Transverse colon (tissue), 4 donors: ENCODE data around the gene RGS7. TPM values are rescaled to one million over a fixed set of nuclear protein-coding genes. Genes with fewer than 3 reads are reported as not detected.

Experiments used
- DNase-seq: peaks from one replicate; pipeline ENCODE4 v3.0.0-alpha.2; 2019
- H3K27ac ChIP-seq, 4 donors: fragments of 200-600 bp; sonication (generic); 2 replicates each; pipeline ENCODE4 v1.5.1; 2016 to 2018; ENCODE audit warnings: inconsistent platforms in 4 of 4
- H3K27me3 ChIP-seq: fragments of 200-600 bp; sonication (generic); 2 replicates; pipeline ENCODE4 v1.5.1; 2017; ENCODE audit warnings: inconsistent platforms
- H3K36me3 ChIP-seq, 4 donors: fragments of 200-600 bp; sonication (generic); 2 replicates each; pipeline ENCODE4 v1.5.1; 2017 to 2019; ENCODE audit warnings: inconsistent platforms in 4 of 4
- H3K4me1 ChIP-seq, 4 donors: fragments of 200-600 bp; sonication (generic); 2 replicates each; pipeline ENCODE4 v1.5.1; 2017 to 2020; ENCODE audit warnings: inconsistent platforms in 4 of 4
- H3K4me3 ChIP-seq, 4 donors: fragments of 200-600 bp; sonication (generic); 1 replicate in 1 of 4; 2 replicates in 3 of 4; pipeline versions ENCODE4 v1.5.1 to v1.6.1; 2017 to 2019; ENCODE audit warnings: inconsistent platforms in 4 of 4
- H3K9me3 ChIP-seq, 2 donors: fragments of 200-600 bp; sonication (generic); 2 replicates each; pipeline ENCODE4 v1.5.1; 2017 to 2019; ENCODE audit warnings: inconsistent platforms in 2 of 2
- CTCF ChIP-seq, 5 experiments: fragments of 200-600 bp in 3 of 5; fragments of 450-650 bp in 2 of 5; sonication (generic) in 3 of 5; IDR thresholded peaks; 1 replicate in 2 of 5; 2 replicates in 3 of 5; pipeline ENCODE4 v1.5.1; 2016 to 2017; ENCODE audit warnings: antibody characterized with exemption in 5 of 5, inconsistent platforms in 3 of 5, mild to moderate bottlenecking in 2 of 5, moderate library complexity in 1 of 5
- EP300 ChIP-seq: sonication (generic); formaldehyde crosslinking; IDR thresholded peaks from one replicate; pipeline ENCODE4 v1.6.1; 2017; ENCODE audit warnings: antibody characterized with exemption, low read depth
- POLR2A ChIP-seq: fragments of 450-650 bp; IDR thresholded peaks from one replicate; pipeline ENCODE4 v1.6.1; 2016; ENCODE audit warnings: antibody characterized with exemption, mild to moderate bottlenecking, moderate library complexity
- POLR2AphosphoS5 ChIP-seq, 3 donors: sonication (generic); formaldehyde crosslinking; IDR thresholded peaks; one replicate each; pipeline ENCODE4 v1.6.1; 2016; ENCODE audit warnings: antibody characterized with exemption in 3 of 3
- WGBS, 2 donors: methylation state at CpG; one replicate each; pipeline ENCODE4 v1.1.5; 2018; ENCODE audit warnings: low coverage in 1 of 2; 5-methylcytosine and 5-hydroxymethylcytosine counted together
- in situ Hi-C, 4 donors: fragments of 200-750 bp; cut with MboI; loops; one replicate each; pipeline versions ENCODE4 v1.15.0 to v1.15.1; 2017; ENCODE audit warnings: low sequenced_read_pairs in 3 of 4, low pct_ligation_motif_present in 1 of 4, low pct_unique_long_range_greater_than_20kb in 1 of 4
- intact Hi-C: fragments of 100-400 bp; cut with DNase I; formaldehyde crosslinking; loops from one replicate; pipeline ENCODE4 v1.15.1; 2023; ENCODE audit warnings: low total_unique reads
- total RNA-seq, 4 donors: library from RNA; depleted of rRNA; stranded (reverse); fragments of >200 nt; gene quantifications; one replicate each; pipeline ENCODE4 v1.1.0, GENCODE V29; 2016

RGS7 gene
- total RNA-seq, 4 donors from 2014 or later = 1.5 to 2.0 TPM; not detected in 2

GRCh38 chr1:241061062-241061461 lies 295.9 kb downstream of the RGS7 start:
- H3K9me3 ChIP-seq = no peaks in the 10 kb centered on the region
- intact Hi-C loops (no loop called here), in situ Hi-C loops (no loop called here)
- no peaks in the 10 kb centered on the region for H3K36me3 ChIP-seq
- WGBS, 2 donors = 82 to 83% methylated on average over 3 of the region's 3 CpGs
- H3K27ac ChIP-seq = no peak overlapping the region
- no peak for DNase-seq
- H3K4me3 ChIP-seq = no peak overlapping the region
- no peaks in the 10 kb centered on the region for H3K27me3 ChIP-seq
- H3K4me1 ChIP-seq = no peaks in the 10 kb centered on the region
- no peak for TF ChIP-seq POLR2A
- TF ChIP-seq EP300 = no peak
- no peak for TF ChIP-seq POLR2AphosphoS5 (IDR thresholded peaks at IDR 0.05)
- no peak for TF ChIP-seq CTCF (IDR thresholded peaks at IDR 0.05)

- intact Hi-C loops = no loop called here
These were observed 308.4 kb downstream of the RGS7 start for GRCh38 chr1:241048622-241049021.

GRCh38 chr1:241045659-241046058 lies 311.3 kb downstream of the RGS7 start:
- 70 to 85% methylated on average over 2 of the region's 2 CpGs for WGBS, 2 donors
- no peaks in the 10 kb centered on the region for H3K36me3 ChIP-seq
- no peak overlapping the region for H3K4me3 ChIP-seq
- no peaks in the 10 kb centered on the region for H3K4me1 ChIP-seq
- H3K9me3 ChIP-seq = no peaks in the 10 kb centered on the region
- no peak for TF ChIP-seq POLR2AphosphoS5 (IDR thresholded peaks at IDR 0.05)
- TF ChIP-seq POLR2A = no peak
- TF ChIP-seq EP300 = no peak
- TF ChIP-seq CTCF (IDR thresholded peaks at IDR 0.05) = no peak
- DNase-seq = no peak
- intact Hi-C loops (no loop called here), in situ Hi-C loops (no loop called here)
- H3K27me3 ChIP-seq = no peaks in the 10 kb centered on the region
- H3K27ac ChIP-seq = no peak overlapping the region

More at GRCh38 chr1:241048622-241049021, 308.4 kb downstream of the RGS7 start:
- 71% methylated on average over 4 of the region's 4 CpGs; no CpG with 5 or more reads in 1 of the 2 donors for WGBS, 2 donors
- in situ Hi-C loops = no loop called here
- Histone ChIP-seq H3K4me1 (no peaks in the 10 kb centered on the region), H3K9me3 (no peaks in the 10 kb centered on the region), H3K27ac (no peak overlapping the region), H3K36me3 (no peaks in the 10 kb centered on the region), H3K27me3 (no peaks in the 10 kb centered on the region), H3K4me3 (no peak overlapping the region)
- DNase-seq = no peak
- TF ChIP-seq POLR2AphosphoS5 (IDR thresholded peaks at IDR 0.05) = no peak
- no peak for TF ChIP-seq CTCF (IDR thresholded peaks at IDR 0.05)
- no peak for TF ChIP-seq EP300
- TF ChIP-seq POLR2A = no peak

GRCh38 chr1:241034203-241034936 lies 322.6 kb downstream of the RGS7 start:
- H3K4me3 ChIP-seq = no peak overlapping the region
- DNase-seq = no peak
- no peaks in the 10 kb centered on the region for H3K27me3 ChIP-seq
- H3K4me1 ChIP-seq = no peaks in the 10 kb centered on the region
- in situ Hi-C loops = no loop called here
- WGBS, 2 donors = 63 to 67% methylated on average over 9 of the region's 9 CpGs
- no peaks in the 10 kb centered on the region for H3K9me3 ChIP-seq
- TF ChIP-seq POLR2AphosphoS5 (IDR thresholded peaks at IDR 0.05) (no peak), POLR2A (no peak), EP300 (no peak), CTCF (IDR thresholded peaks at IDR 0.05) (no peak)
- H3K36me3 ChIP-seq = no peaks in the 10 kb centered on the region
- H3K27ac ChIP-seq = no peak overlapping the region
- intact Hi-C loops = no loop called here
